Activated T-helper 1 cell treated with Interleukin-2 at 50 U/mL for 16 hours (primary cell): ENCODE results near the gene MAGI2.
"Not testable (repeated sequence)": the region's sequence is repeated elsewhere in the genome, so short reads cannot be mapped to it uniquely, and the experiment has no call there.

Experiments
- DNase-seq: peaks from one replicate; pipeline ENCODE4 v3.0.0-alpha.2; 2020; ENCODE audit warnings: low read depth

Gene MAGI2

GRCh38 chr7:79046061-79046460 lies 407.4 kb downstream of the MAGI2 start:
- no peak for DNase-seq

- DNase-seq: no peak
These were observed 416.5 kb downstream of the MAGI2 start for GRCh38 chr7:79037001-79037400.

- no peak for DNase-seq
These were observed 417.1 kb downstream of the MAGI2 start for GRCh38 chr7:79036356-79036755.

- no peak for DNase-seq
These were observed 417.6 kb downstream of the MAGI2 start for GRCh38 chr7:79035858-79036257.

- no peak for DNase-seq
These were observed 418.7 kb downstream of the MAGI2 start for GRCh38 chr7:79034730-79035129.

GRCh38 chr7:79019711-79020110 lies 433.8 kb downstream of the MAGI2 start:
- not testable (repeated sequence) for DNase-seq

GRCh38 chr7:79011921-79012320 lies 441.5 kb downstream of the MAGI2 start:
- DNase-seq: no peak

GRCh38 chr7:79009647-79010046 lies 443.8 kb downstream of the MAGI2 start:
- no peak for DNase-seq

GRCh38 chr7:79008786-79009185 lies 444.7 kb downstream of the MAGI2 start:
- DNase-seq: no peak

- DNase-seq: no peak
These were observed 457.5 kb downstream of the MAGI2 start for GRCh38 chr7:78996013-78996412.

- DNase-seq: no peak
These were observed 460.1 kb downstream of the MAGI2 start for GRCh38 chr7:78993341-78993740.

GRCh38 chr7:78985509-78985908 lies 468.0 kb downstream of the MAGI2 start:
- no peak for DNase-seq

- no peak for DNase-seq
These were observed 470.0 kb downstream of the MAGI2 start for GRCh38 chr7:78983483-78983882.

- no peak for DNase-seq
These were observed 483.0 kb downstream of the MAGI2 start for GRCh38 chr7:78970440-78970916.

- DNase-seq: no peak
These were observed 484.5 kb downstream of the MAGI2 start for GRCh38 chr7:78968951-78969350.

- not testable (repeated sequence) for DNase-seq
These were observed 485.9 kb downstream of the MAGI2 start for GRCh38 chr7:78967561-78967960.

- no peak for DNase-seq
These were observed 486.4 kb downstream of the MAGI2 start for GRCh38 chr7:78967046-78967445.

- no peak for DNase-seq
These were observed 494.0 kb downstream of the MAGI2 start for GRCh38 chr7:78959477-78959876.

GRCh38 chr7:78955329-78955728 lies 498.1 kb downstream of the MAGI2 start:
- DNase-seq: no peak

GRCh38 chr7:78953726-78954363 lies 499.6 kb downstream of the MAGI2 start:
- no peak for DNase-seq

GRCh38 chr7:78953090-78953489 lies 500.4 kb downstream of the MAGI2 start:
- no peak for DNase-seq

GRCh38 chr7:78939669-78940068 lies 513.8 kb downstream of the MAGI2 start:
- DNase-seq: no peak

GRCh38 chr7:78924581-78924980 lies 528.9 kb downstream of the MAGI2 start:
- DNase-seq: no peak

GRCh38 chr7:78912781-78913180 lies 540.7 kb downstream of the MAGI2 start:
- DNase-seq: no peak
